ENCODE data around the gene CD300LF.
A peak's percentile ranks its signal among the peaks of the same experiment; 100 is the strongest.

CD300LF gene

GRCh38 chr17:74745548-74746177, 32.9 kb upstream of the CD300LF start:
- DNase-seq, result no peak

- peak; percentile 69 for DNase-seq
Observed at GRCh38 chr17:74744714-74745547, 32.2 kb upstream of the CD300LF start.

GRCh38 chr17:74744349-74744713, 31.6 kb upstream of the CD300LF start:
- DNase-seq, result no peak

GRCh38 chr17:74743755-74744154, 31.0 kb upstream of the CD300LF start:
- no peak for DNase-seq

- DNase-seq, result no peak
Observed at GRCh38 chr17:74742978-74743545, 30.3 kb upstream of the CD300LF start.

- DNase-seq, result peak; percentile 81
Observed at GRCh38 chr17:74742153-74742515, 29.4 kb upstream of the CD300LF start.

- no peak for DNase-seq
Observed at GRCh38 chr17:74740641-74741387, 28.1 kb upstream of the CD300LF start.

GRCh38 chr17:74740173-74740572, 27.4 kb upstream of the CD300LF start:
- DNase-seq, result no peak

GRCh38 chr17:74739227-74739831, 26.6 kb upstream of the CD300LF start:
- DNase-seq, result no peak

- peak; percentile 91 for DNase-seq
Observed at GRCh38 chr17:74738051-74738996, 25.6 kb upstream of the CD300LF start.

GRCh38 chr17:74737299-74738050, 24.8 kb upstream of the CD300LF start:
- no peak for DNase-seq

- DNase-seq, result no peak
Observed at GRCh38 chr17:74736513-74737298, 24.0 kb upstream of the CD300LF start, which contains the start of gene RAB37. RAB37 (plus strand) TSS chr17:74737256; CDS start chr17:74737273, 17 bp downstream.

GRCh38 chr17:74734256-74734655, 21.5 kb upstream of the CD300LF start:
- DNase-seq, result no peak

GRCh38 chr17:74733365-74734122, 20.8 kb upstream of the CD300LF start:
- DNase-seq, result no peak

- DNase-seq, result no peak
Observed at GRCh38 chr17:74732042-74732867, 19.5 kb upstream of the CD300LF start.

- no peak for DNase-seq
Observed at GRCh38 chr17:74731347-74731605, 18.6 kb upstream of the CD300LF start.

- peak; percentile 88 for DNase-seq
Observed at GRCh38 chr17:74730491-74731346, 18.0 kb upstream of the CD300LF start.

- DNase-seq, result no peak
Observed at GRCh38 chr17:74729866-74730265, 17.1 kb upstream of the CD300LF start.
